Measurements from ENCODE around the gene CHCHD4.

Gene CHCHD4

DNA sequence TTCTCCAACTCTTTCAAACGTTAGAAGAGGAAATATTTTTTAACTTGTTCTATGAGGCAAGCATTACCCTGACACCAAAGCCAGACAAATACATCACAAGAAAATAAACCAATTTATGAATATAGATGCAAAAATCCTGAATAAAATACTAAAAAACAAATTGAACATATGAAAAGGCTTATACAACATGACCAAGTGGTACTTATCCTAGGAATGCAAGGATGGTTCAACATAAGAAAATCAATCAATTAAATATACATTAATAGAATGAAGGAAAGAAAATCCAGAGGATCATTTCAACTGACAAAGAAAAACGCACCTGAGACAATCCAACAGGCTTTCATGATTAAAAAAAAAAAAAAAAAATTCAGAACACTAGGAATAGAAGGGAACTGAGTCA is 36.6 kb upstream of the CHCHD4 start:
- H3K4me3 ChIP-seq (ENCODE audit: low read depth, low read length): no peak overlapping the region
- TF ChIP-seq, protein P1, sequence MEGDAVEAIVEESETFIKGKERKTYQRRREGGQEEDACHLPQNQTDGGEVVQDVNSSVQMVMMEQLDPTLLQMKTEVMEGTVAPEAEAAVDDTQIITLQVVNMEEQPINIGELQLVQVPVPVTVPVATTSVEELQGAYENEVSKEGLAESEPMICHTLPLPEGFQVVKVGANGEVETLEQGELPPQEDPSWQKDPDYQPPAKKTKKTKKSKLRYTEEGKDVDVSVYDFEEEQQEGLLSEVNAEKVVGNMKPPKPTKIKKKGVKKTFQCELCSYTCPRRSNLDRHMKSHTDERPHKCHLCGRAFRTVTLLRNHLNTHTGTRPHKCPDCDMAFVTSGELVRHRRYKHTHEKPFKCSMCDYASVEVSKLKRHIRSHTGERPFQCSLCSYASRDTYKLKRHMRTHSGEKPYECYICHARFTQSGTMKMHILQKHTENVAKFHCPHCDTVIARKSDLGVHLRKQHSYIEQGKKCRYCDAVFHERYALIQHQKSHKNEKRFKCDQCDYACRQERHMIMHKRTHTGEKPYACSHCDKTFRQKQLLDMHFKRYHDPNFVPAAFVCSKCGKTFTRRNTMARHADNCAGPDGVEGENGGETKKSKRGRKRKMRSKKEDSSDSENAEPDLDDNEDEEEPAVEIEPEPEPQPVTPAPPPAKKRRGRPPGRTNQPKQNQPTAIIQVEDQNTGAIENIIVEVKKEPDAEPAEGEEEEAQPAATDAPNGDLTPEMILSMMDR (IDR thresholded peaks at IDR 0.05; ENCODE audit: low read depth, low read length): no peak

DNA sequence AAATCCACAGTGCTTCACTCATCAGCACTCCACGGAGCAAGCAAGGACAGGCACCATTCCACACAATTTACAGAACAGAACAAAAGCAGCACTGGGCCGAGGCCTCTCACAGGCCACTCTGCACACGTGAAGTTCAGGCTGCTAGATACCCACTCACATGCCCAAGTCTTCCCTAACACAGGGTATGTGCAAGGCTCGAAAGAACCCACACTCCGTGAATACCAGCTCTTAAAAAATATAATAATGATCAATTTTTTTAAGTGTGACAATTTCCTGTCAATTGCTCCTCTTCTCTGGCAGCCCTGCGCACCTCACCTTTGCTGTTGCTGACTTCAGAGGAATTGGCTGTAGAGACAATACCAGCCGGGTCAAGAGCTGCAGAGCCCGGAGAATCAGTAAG is 34.8 kb upstream of the CHCHD4 start:
- TF ChIP-seq, protein P1 (IDR thresholded peaks at IDR 0.05; ENCODE audit: low read depth, low read length): no peak
- no peak overlapping the region for H3K4me3 ChIP-seq (ENCODE audit: low read depth, low read length)

DNA sequence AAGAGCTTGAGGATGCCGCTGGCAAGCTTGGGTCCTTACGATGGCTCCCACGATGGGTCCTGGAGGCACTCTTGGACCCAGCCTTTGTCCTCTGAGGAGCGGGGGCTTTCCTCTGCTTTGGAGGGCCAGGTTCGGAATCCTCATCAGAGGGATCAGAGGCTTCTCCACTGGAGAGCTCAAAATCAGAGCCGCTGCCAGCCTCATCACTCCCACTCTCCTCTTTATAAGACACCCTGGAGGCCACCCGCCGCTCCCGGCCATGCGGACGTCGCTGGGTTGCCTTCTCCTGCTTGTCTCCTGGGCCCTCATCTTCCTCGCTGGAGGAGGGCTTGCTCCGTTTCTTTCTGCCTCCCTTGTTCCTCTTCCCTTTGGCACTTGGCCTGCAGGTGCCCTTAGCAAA is 33.7 kb upstream of the CHCHD4 start:
- no peak overlapping the region for H3K4me3 ChIP-seq (ENCODE audit: low read depth, low read length)
- TF ChIP-seq, protein P1 (IDR thresholded peaks at IDR 0.05; ENCODE audit: low read depth, low read length): no peak

DNA sequence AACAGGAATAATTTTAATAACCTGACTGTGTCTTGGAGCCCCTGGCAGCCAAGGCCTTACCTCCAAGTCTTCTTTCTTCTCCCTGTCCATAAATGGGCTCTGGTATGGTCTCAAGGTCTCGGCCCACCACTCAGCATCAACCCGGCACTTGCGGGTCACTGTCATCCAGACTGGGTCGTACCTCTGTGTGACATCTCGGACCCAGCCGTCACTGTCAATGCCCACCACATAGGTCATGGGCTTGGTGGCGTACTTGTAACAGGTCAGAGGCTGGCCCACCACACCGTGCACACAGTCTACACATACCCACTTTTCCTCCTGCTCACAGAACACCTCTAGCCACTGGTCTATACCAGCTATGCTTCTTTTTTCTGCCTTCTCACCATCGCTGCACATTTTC is 33.3 kb upstream of the CHCHD4 start:
- no peak overlapping the region for H3K4me3 ChIP-seq (ENCODE audit: low read depth, low read length)
- TF ChIP-seq, protein P1 (IDR thresholded peaks at IDR 0.05; ENCODE audit: low read depth, low read length): no peak

DNA sequence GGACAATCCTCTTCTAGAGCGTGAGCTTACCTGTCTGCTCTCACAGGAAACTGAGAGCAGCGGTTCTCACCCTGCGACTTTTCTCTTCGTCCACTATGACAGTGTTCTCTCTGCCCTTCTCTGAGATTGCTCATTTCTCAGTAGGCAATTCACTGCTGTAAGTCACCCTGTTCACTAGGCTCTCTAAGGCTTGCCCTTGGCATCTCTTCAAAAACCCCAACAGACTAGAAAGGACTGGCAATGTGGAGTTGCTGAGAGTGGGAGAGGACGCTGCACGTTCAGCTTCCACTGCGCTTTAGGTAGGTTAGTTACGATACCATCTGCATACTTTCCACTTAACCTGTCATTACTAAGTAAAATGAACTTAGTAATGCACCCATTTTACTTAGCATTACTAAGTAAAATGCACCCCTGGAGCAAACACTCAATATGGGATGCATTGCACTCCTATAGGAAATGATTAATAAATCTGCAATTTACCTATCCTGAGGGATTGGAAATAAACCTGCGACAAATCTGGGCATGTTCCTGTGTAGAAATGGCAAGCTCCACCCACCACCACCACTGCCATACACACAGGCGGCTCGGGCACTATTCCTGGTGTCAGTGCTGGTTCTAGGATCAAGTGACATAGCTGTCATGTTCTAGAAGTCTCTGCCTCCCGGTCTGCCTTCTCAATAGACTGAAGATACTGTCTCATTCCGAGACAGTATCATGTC is 32.3 kb upstream of the CHCHD4 start:
- H3K4me3 ChIP-seq (ENCODE audit: low read depth, low read length): no peak overlapping the region
- TF ChIP-seq, protein P1 (IDR thresholded peaks at IDR 0.05; ENCODE audit: low read depth, low read length): no peak

DNA sequence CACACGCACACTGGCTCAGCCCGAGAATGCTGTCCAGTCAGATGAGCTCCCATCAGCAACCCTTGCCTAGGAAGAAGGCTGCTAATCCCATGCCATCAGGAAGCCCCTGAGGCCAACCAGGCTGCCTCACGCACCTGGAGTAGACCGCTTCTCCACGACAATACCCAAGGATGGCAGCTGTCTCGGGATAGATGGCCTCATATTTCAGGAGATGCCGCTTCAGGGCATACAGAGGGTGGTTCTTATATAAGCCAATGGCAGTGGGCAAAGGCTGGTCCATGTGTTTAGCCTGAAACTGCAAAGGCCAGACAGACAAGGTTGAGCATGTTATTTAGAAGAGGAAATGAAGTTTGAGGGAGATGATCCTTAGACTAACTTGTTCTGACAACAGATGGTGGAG is 31.5 kb upstream of the CHCHD4 start:
- TF ChIP-seq, protein P1 (IDR thresholded peaks at IDR 0.05; ENCODE audit: low read depth, low read length): no peak

DNA sequence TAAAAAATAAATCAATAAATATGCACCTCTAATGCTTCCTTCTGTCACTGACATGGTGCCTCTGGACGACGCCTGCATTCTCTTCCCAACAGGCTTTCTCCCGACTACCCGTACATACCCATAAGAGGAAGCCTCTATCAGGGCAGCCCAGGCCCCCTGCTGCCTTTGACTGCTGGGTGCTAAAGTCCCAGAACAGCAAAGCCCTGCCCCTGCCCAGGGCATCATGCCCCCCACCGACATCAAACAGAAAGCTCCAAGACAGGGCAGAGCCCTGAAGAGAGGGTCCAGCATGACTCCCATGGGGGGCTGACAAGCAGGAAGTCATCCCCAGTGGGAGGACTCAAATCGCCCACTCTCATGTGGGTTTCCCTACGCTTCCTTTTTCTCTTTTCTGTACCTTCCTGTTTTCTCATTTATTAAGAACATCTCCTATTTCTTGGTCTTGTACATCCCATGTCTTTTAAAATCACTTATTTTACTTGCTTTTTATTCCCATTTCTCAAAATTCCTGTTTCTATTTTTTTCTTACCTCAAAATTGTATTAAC is 30.3 kb upstream of the CHCHD4 start:
- TF ChIP-seq, protein P1 (IDR thresholded peaks at IDR 0.05; ENCODE audit: low read depth, low read length): no peak
- H3K4me3 ChIP-seq (ENCODE audit: low read depth, low read length): no peak overlapping the region

More for the DNA sequence above, 31.5 kb upstream of the CHCHD4 start:
- H3K4me3 ChIP-seq (ENCODE audit: low read depth, low read length): no peak overlapping the region
